ENCODE results near the gene AFAP1.
A peak's percentile ranks its signal among the peaks of the same experiment; 100 is the strongest.

Gene AFAP1

GRCh38 chr4:7803992-7804755 lies 135.5 kb downstream of the AFAP1 start (continued):
- TF ChIP-seq, protein P1, sequence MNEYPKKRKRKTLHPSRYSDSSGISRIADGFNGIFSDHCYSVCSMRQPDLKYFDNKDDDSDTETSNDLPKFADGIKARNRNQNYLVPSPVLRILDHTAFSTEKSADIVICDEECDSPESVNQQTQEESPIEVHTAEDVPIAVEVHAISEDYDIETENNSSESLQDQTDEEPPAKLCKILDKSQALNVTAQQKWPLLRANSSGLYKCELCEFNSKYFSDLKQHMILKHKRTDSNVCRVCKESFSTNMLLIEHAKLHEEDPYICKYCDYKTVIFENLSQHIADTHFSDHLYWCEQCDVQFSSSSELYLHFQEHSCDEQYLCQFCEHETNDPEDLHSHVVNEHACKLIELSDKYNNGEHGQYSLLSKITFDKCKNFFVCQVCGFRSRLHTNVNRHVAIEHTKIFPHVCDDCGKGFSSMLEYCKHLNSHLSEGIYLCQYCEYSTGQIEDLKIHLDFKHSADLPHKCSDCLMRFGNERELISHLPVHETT (tag by site-specific recombination; IDR thresholded peaks at IDR 0.05) = no peak

- CTCF ChIA-PET = interaction anchor here (0.6 to 7.5 kb wide), 19 partner anchors 8 to 185 kb away, joined by 3 to 100 read pairs (median 5); no protein-coding TSS in a partner anchor
- TF ChIP-seq ZNF121 (tag by site-specific recombination; IDR thresholded peaks at IDR 0.05) = no peak
- no peak for TF ChIP-seq ZNF221 (tag by site-specific recombination; IDR thresholded peaks at IDR 0.05; ENCODE audit: borderline replicate concordance)
- TF ChIP-seq TRIM28 (IDR thresholded peaks at IDR 0.05; ENCODE audit: borderline replicate concordance, low read length) = no peak
- no peak for TF ChIP-seq HIC1 (tag by site-specific recombination; IDR thresholded peaks at IDR 0.05)
- no peak for TF ChIP-seq KLF10 (tag by site-specific recombination; IDR thresholded peaks at IDR 0.05)
- TF ChIP-seq ZNF664 (tag by site-specific recombination; IDR thresholded peaks at IDR 0.05) = no peak
- no peak for TF ChIP-seq ZNF433 (tag by site-specific recombination; IDR thresholded peaks at IDR 0.05; ENCODE audit: low read depth)
- no peak for TF ChIP-seq ZBTB17 (tag by site-specific recombination; IDR thresholded peaks at IDR 0.05)
- no peak for TF ChIP-seq SP3 (tag by site-specific recombination; IDR thresholded peaks at IDR 0.05)
- TF ChIP-seq ZNF175 (tag by site-specific recombination; IDR thresholded peaks at IDR 0.05) = no peak
- TF ChIP-seq ZNF146 (tag by site-specific recombination; IDR thresholded peaks at IDR 0.05) = no peak
- TF ChIP-seq MYNN (tag by site-specific recombination; IDR thresholded peaks at IDR 0.05; ENCODE audit: borderline replicate concordance) = no peak
- TF ChIP-seq YY1 (tag by site-specific recombination; IDR thresholded peaks at IDR 0.05) = no peak
- no peak for TF ChIP-seq ZNF530 (tag by site-specific recombination; IDR thresholded peaks at IDR 0.05; ENCODE audit: low read depth)
- Histone ChIP-seq H3K4me3 (ENCODE audit: low read depth, low read length) (no peak overlapping the region), H3K4me1 (ENCODE audit: control insufficient read depth, insufficient read depth, low read length) (no peaks in the 10 kb centered on the region), H3K27ac (ENCODE audit: extremely low read depth, low read depth, low read length) (no peak overlapping the region), H3K36me3 (ENCODE audit: control insufficient read depth in 2 of 2, insufficient read depth in 1 of 2, low read length in 2 of 2) (peaks cover 0 to 31% of the 10 kb centered on the region in 2 experiments; a peak in 1 of 3 replicates), H3K9me3 (ENCODE audit: control insufficient read depth, insufficient read depth, low read depth, low read length) (no peaks in the 10 kb centered on the region)
- POLR2A ChIA-PET = no interaction called here
Observed at GRCh38 chr4:7803371-7803770, 136.3 kb downstream of the AFAP1 start.

GRCh38 chr4:7802093-7802726 lies 137.5 kb downstream of the AFAP1 start:
- ChIA-PET CTCF (interaction anchor here (0.5 to 7.5 kb wide), 27 partner anchors 11 to 701 kb away, joined by 3 to 100 read pairs (median 5); partner anchors contain the start of gene AFAP1), POLR2A (no interaction called here)
- no peaks in the 10 kb centered on the region for H3K9me3 ChIP-seq (ENCODE audit: control insufficient read depth, insufficient read depth, low read depth, low read length)
- TF ChIP-seq WT1 (tag by site-specific recombination; IDR thresholded peaks at IDR 0.05) = 0 out of 2 replicates have a peak, but pooled peaks have one; percentile 15
- TF ChIP-seq ZNF394 (tag by site-specific recombination; IDR thresholded peaks at IDR 0.05; ENCODE audit: borderline replicate concordance) = no peak
- TF ChIP-seq PRDM1 (tag by site-specific recombination; IDR thresholded peaks at IDR 0.05) = peak; percentile 50; the same call in 1 of the 2 replicates
- TF ChIP-seq, protein P2, sequence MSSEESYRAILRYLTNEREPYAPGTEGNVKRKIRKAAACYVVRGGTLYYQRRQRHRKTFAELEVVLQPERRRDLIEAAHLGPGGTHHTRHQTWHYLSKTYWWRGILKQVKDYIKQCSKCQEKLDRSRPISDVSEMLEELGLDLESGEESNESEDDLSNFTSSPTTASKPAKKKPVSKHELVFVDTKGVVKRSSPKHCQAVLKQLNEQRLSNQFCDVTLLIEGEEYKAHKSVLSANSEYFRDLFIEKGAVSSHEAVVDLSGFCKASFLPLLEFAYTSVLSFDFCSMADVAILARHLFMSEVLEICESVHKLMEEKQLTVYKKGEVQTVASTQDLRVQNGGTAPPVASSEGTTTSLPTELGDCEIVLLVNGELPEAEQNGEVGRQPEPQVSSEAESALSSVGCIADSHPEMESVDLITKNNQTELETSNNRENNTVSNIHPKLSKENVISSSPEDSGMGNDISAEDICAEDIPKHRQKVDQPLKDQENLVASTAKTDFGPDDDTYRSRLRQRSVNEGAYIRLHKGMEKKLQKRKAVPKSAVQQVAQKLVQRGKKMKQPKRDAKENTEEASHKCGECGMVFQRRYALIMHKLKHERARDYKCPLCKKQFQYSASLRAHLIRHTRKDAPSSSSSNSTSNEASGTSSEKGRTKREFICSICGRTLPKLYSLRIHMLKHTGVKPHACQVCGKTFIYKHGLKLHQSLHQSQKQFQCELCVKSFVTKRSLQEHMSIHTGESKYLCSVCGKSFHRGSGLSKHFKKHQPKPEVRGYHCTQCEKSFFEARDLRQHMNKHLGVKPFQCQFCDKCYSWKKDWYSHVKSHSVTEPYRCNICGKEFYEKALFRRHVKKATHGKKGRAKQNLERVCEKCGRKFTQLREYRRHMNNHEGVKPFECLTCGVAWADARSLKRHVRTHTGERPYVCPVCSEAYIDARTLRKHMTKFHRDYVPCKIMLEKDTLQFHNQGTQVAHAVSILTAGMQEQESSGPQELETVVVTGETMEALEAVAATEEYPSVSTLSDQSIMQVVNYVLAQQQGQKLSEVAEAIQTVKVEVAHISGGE (tag by site-specific recombination; conservative IDR thresholded peaks at IDR 0.05; ENCODE audit: low read depth) = no peak
- peak; percentile 75 for TF ChIP-seq ZNF654 (tag by site-specific recombination; IDR thresholded peaks at IDR 0.05; ENCODE audit: low read depth)
- TF ChIP-seq, protein P3, sequence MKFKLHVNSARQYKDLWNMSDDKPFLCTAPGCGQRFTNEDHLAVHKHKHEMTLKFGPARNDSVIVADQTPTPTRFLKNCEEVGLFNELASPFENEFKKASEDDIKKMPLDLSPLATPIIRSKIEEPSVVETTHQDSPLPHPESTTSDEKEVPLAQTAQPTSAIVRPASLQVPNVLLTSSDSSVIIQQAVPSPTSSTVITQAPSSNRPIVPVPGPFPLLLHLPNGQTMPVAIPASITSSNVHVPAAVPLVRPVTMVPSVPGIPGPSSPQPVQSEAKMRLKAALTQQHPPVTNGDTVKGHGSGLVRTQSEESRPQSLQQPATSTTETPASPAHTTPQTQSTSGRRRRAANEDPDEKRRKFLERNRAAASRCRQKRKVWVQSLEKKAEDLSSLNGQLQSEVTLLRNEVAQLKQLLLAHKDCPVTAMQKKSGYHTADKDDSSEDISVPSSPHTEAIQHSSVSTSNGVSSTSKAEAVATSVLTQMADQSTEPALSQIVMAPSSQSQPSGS (tag by site-specific recombination; IDR thresholded peaks at IDR 0.05; ENCODE audit: low read depth) = peak; percentile 77
- no peak overlapping the region for H3K27ac ChIP-seq (ENCODE audit: extremely low read depth, low read depth, low read length)
- H3K4me1 ChIP-seq (ENCODE audit: control insufficient read depth, insufficient read depth, low read length) = no peaks in the 10 kb centered on the region
- no peak overlapping the region for H3K4me3 ChIP-seq (ENCODE audit: low read depth, low read length)
- H3K36me3 ChIP-seq (ENCODE audit: control insufficient read depth in 2 of 2, insufficient read depth in 1 of 2, low read length in 2 of 2) = peaks cover 0 to 34% of the 10 kb centered on the region in 2 experiments; a peak in 1 of 3 replicates
